ENCODE data around the gene FYCO1.
A peak's percentile ranks its signal among the peaks of the same experiment; 100 is the strongest.

The FYCO1 gene

DNA sequence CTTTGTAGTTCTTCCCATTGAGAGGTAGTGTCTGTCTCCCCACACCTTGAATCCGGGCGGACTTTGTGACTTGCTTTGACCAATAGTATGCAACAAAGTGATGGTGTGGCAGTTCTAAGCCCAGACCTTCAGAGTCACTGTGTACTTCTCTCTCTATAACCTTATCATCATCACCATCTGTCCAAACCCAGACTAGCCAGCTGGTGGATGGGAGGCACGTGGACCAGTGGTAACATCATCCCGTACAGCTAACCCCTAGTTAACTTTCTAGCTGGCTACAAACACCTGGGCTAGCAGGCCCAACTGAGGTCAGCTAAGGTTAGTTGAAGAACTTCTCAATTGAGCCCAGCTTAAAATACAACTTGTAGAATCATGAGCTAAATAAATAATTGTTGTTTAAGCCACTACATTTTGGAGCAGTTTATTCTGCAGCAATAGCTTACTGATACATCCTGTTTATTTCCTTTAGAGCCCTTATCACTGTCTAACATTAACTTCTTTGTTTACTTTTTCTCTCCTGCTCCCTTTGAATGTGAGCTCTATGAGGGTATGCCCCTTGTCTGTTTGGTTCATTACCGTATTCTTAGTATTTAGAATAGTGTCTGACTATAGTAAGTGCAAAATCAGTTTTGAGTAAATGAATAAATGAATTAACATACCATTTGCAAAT is 120.8 kb downstream of the FYCO1 start:
- no peak for DNase-seq

DNA sequence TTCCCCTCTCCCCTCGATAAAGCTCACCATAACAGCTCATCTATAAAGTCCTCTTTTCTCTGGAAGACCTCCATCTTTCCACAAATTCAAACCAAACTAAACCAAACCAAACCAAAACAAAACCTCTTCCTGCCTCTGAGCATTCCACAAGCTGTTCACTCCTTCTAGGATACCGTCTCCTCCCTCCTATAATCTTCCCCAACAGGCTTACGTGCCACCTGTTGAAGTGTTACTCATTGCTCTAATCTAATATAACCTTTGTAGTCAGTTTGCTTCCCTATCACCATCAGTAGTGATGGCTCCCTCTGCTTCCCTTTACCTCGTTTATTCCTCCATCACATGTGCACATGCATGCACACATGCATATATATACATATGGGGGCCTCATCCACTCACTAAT is 122.0 kb downstream of the FYCO1 start:
- DNase-seq = no peak

DNA sequence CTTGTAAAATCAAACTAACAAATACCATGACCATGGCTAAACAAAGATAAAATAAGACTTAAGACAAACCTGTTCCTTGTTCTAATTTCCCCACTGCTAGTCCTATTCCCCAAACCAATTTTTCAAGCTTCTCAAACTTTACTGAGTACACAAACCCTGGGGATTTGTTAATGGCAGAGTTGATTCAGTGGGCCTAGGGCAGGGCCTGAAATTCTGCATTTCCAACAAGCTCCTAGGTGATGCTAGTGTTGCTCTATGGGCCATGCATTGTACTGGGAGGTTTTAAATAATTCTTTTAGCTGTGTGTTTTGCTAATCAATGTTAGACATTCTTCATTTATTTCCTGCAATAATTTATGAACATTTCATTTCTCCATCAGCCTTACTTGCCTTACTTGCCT is 122.6 kb downstream of the FYCO1 start:
- no peak for DNase-seq

DNA sequence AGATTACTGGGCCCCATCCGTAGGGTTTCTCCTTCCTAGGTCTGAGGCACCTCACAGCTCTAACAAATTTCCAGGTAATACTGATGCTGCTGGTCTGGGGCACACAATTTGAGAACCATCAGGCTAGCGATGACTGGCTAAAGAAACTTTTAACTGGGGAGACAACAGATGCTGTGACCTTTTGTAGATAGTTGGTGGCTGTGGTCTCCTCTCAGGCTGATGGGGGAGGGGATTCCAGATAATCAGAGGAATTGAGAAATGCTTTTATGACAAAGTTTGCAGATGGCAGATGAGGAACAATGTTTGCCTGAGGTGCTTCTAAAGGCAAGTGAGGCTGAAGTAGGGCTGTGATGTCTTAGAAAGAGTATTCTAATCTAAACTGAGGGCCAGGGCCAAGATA is 123.1 kb downstream of the FYCO1 start:
- no peak for DNase-seq

DNA sequence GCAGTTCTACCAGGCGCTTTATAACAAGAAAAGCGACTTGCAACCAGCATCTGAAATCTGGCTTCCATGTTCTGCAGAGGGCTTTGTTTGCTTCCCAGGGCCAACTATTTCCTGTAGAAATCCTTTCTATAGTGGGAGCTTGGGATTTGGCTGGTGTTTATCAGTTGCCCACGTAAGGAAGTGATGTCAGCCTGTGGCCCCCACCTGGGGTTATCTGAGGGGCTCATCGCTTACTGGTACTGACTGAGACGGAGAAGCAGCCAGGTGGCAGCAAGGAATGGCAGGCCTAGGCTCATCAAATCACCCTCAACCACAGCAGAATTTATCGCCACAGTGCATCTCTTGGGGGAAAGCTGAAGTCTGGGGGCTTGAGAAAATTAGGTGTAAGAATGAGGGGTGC is 123.8 kb downstream of the FYCO1 start:
- no peak for DNase-seq

DNA sequence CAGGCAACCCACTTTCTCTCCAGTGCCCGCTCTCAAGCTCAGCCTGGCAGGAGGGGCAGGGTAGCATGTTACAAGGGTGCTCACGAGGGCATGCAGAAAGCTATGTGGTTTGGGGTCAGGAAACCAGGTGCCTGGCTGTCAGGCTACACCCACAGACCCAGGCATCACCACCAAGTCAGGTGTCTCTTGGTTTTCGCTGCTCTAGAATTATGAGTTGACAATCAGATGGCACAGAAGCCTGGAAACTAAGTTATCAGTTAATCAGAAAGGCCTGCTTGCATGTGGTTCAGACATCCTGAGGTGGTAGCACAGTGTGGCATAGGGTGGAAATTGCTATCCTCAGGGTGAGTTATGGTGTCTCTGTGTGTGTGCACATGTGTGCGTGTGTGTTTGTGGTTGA is 125.5 kb downstream of the FYCO1 start:
- DNase-seq = peak; percentile 48

DNA sequence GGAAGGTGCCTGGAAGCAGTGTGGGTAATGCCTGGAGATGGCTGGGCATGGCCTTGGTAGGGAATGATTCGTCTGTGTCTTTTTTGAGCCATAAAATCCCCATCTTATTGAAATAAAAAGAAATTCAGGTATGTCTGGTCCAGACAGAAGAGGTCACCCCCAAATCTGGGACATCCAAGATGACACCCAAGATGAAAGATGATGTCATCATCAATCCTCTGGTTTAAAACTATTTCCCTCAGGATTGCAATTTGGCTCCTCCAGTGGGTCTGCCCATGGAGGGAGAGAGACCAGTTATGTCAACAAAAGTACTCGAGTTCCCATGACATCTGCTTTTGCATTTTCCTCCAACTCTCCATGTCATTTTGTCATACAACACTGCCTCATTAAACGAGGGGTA is 126.0 kb downstream of the FYCO1 start:
- DNase-seq = no peak

DNA sequence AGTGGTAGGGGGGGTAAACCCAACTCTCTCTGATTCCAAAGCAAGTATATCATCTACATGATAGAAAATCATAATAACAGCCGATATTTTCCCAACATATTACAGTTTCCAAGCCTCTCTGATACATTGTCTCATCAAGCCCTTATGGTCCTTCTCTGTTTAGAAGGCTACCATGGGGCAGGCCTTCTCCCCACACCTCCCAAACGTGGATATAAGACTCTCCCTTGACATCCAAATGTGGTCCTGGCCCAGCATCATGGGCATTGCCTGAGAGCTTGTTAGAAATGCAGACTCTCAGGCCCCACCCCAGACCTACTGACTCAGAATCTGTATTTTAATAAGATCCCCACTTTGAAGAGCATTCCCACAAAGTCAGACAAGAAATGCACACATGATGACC is 127.0 kb downstream of the FYCO1 start:
- DNase-seq = no peak

DNA sequence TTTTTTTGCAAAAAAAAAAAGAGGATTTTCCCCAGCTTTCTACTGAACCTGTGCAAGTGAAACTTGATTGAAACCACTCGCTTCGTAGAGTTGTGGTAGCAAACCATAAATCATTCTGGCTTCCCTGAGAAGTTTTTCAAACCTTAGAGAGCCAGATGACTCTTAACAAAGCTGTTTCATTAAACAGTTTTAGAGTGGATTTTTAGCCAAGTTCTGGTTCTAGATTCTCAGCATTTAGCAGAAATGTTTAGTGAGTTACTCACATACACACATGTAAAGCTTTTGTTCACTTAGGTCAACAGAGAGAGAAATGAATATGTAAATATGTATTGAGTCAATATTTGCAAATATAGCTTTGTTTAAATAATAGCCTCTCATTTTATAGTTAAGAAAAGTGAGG is 127.4 kb downstream of the FYCO1 start:
- no peak for DNase-seq

All from stimulated activated CD4-positive, alpha-beta T cell treated with anti-CD3 and anti-CD28 coated beads, Interleukin-15, amount 100 ng/mL, for 24 hours (primary cell).